A673 (cell line): ENCODE results near the gene NEAT1.

Experiments
- EZH2 ChIP-seq: fragments of 200-600 bp; sonication (generic); IDR thresholded peaks from 2 replicates; pipeline ENCODE4 v1.6.1; 2017; ENCODE audit warnings: borderline replicate concordance, low read depth, mild to moderate bottlenecking, mixed read lengths, antibody characterized with exemption, low read length; ENCODE audit not compliant: poor library complexity, severe bottlenecking
- TF ChIP-seq, protein P1 (sequence below): fragments of 300-800, 200-600 bp; sonication (generic); conservative IDR thresholded peaks from 2 replicates; pipeline ENCODE4 v1.5.1; 2017; ENCODE audit warnings: low read depth, mild to moderate bottlenecking, antibody characterized with exemption, low read length, moderate library complexity, mixed read lengths

DNA sequence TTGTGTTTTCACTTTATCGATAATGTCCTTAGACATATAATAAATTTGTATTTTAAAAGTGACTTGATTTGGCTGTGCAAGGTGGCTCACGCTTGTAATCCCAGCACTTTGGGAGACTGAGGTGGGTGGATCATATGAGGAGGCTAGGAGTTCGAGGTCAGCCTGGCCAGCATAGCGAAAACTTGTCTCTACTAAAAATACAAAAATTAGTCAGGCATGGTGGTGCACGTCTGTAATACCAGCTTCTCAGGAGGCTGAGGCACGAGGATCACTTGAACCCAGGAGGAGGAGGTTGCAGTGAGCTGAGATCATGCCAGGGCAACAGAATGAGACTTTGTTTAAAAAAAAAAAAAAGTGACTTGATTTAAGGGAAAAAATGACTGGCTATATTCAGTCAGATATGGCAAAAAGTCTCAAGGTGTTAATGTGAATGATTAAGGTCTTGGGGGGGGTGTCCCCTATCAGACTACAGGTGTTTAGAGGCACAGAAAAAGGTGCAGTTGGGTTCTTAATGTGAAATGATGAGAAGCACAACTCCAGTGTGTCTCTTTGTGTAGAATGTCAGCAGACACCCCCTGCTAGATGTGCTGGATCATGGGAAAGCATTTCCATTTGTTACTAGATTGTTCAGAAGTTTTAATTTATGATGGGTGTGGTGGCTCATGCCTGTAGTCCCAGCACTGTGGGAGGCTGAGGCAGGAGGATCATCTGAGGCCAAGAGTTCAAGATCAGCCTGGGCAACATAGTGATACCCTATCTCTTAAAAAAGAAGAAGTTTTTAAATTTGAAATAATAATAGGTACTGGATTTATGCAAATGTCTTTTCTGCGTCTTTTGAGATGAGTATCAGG is 17.0 kb downstream of the NEAT1 start:
- TF ChIP-seq, protein P1, sequence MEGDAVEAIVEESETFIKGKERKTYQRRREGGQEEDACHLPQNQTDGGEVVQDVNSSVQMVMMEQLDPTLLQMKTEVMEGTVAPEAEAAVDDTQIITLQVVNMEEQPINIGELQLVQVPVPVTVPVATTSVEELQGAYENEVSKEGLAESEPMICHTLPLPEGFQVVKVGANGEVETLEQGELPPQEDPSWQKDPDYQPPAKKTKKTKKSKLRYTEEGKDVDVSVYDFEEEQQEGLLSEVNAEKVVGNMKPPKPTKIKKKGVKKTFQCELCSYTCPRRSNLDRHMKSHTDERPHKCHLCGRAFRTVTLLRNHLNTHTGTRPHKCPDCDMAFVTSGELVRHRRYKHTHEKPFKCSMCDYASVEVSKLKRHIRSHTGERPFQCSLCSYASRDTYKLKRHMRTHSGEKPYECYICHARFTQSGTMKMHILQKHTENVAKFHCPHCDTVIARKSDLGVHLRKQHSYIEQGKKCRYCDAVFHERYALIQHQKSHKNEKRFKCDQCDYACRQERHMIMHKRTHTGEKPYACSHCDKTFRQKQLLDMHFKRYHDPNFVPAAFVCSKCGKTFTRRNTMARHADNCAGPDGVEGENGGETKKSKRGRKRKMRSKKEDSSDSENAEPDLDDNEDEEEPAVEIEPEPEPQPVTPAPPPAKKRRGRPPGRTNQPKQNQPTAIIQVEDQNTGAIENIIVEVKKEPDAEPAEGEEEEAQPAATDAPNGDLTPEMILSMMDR: no peak
- no peak for TF ChIP-seq EZH2
